Renal pelvis (tissue), 4 donors: ENCODE results near the gene IL31RA. TPM values are rescaled to one million over a fixed set of nuclear protein-coding genes. Genes with fewer than 3 reads are reported as not detected.

Source experiments
- DNase-seq: peaks from one replicate; pipeline ENCODE4 v3.0.0-alpha.2; 2013
- polyA plus RNA-seq, 3 donors: library from polyadenylated mRNA; unstranded; fragments of 120-200 nt; gene quantifications; one replicate each; pipeline ENCODE4 v1.2.1, GENCODE V29; 2013; ENCODE audit not compliant: insufficient read length in 3 of 3

The IL31RA gene
- polyA plus RNA-seq, 3 donors = 0.07 to 0.13 TPM; not detected in 1

GRCh38 chr5:55900776-55901175 is 49.6 kb downstream of the IL31RA start:
- no peak for DNase-seq

DNA sequence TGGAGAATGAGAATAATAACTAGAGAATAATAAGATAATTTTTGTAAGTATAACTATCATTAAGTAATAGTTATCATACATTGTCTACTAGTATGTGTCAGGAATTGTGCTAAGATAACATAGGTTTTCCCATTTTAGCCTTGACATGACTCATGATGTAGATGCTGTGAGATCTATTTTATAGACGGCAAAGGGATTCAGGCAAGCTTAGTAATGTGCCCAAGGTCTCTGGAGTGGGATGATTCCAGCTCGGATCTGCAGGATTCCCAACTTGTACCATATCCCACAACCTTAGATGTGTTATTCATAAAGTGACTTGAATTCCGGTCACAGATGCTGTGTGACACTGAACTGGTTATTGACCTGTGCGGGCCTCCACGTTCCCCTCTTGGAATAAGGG is 51.5 kb downstream of the IL31RA start:
- DNase-seq = no peak

GRCh38 chr5:55903121-55903701 is 52.1 kb downstream of the IL31RA start:
- DNase-seq = no peak

GRCh38 chr5:55904152-55904551 is 53.0 kb downstream of the IL31RA start:
- DNase-seq = no peak

- DNase-seq = no peak
These were observed 54.1 kb downstream of the IL31RA start for GRCh38 chr5:55905251-55905650.

GRCh38 chr5:55907927-55908326 is 56.8 kb downstream of the IL31RA start:
- DNase-seq = no peak

- DNase-seq = no peak
These were observed 57.6 kb downstream of the IL31RA start for GRCh38 chr5:55908804-55909203.

DNA sequence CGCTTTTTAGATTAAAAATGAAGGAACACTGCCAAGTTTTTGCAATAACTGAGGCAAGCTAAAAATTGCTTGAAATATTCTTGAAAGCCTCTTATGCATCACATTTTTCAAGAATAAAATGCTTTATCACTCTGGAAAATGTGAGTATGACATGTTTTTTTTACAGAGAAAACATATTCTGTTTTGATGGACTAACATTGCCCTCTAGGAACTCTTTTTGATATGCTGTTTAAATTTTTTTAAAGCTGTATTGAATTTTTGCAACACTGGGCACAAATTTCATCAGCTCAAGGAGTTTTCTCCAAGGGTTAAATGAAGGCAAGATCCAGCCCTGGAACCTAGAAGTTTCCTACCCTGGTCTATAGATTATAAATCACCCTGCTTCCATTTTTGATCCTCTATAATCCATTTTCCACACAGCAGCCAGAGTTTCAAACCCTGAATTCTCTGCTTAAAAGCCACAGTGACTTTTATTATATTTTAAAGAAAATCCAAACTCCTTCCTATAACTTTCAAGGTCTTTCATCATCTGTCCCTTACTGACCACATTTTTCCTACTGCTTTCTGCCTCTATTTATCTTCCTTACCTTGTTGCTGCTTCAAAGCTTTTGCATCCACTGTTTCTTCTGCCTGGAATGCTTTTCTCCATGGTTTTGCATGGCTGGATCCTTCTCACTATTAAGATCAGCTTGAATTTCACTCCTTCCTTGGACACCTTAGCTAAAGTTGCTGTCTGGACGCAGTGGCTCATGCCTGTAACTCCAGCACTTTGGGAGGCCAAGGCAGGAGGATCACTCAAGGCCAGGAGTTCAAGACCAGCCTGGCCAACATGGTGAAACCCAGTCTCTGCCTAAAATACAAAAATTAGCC is 60.9 kb downstream of the IL31RA start:
- no peak for DNase-seq

DNA sequence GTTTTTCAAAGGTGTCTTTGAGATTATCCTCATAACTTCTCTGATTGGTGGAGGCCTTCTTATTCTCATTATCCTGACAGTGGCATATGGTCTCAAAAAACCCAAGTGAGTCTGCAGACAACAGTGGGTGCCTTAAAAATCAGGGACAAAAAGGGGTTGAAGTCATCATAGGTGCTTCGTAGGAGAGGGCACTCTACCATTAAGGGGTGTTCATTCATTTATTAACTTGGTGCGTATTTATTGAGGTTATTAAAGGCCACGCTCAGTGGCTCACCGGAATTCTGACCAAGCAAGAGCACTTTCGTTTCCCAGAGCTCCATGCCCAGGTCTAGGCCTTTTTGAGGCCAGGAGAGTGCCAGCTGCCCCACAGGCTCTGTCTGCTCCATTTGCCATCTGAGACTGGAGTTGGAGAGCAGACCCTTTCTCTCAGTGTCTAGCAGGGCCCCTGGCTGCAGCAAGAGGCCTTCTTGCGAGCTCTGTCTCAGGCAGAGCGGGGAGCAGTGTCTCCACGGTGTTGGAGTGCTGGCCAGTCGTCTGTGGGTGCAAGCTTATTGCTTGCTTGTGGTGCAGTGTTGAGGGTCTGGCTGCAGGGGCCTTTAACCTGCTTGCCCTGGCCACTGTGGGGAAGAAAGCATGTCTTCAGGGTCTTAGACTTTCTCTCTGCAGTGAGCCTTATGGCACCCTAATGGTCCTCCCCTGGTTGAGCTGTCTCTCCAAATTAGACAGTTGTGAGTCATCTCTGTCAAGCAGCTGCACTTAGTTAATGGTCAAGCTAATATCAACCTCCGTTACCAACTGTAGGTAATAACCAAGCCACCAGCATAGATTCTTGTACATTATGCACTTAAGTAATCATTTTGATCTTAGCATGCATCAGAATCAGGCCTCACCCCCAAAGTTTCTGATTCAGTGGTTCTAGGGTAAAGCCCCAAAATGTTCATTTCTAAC is 62.6 kb downstream of the IL31RA start:
- DNase-seq = no peak

- DNase-seq = no peak
These were observed 63.8 kb downstream of the IL31RA start for GRCh38 chr5:55914971-55915370.

GRCh38 chr5:55915783-55916182 is 64.6 kb downstream of the IL31RA start:
- DNase-seq = no peak

GRCh38 chr5:55916986-55917385 is 65.8 kb downstream of the IL31RA start:
- no peak for DNase-seq

DNA sequence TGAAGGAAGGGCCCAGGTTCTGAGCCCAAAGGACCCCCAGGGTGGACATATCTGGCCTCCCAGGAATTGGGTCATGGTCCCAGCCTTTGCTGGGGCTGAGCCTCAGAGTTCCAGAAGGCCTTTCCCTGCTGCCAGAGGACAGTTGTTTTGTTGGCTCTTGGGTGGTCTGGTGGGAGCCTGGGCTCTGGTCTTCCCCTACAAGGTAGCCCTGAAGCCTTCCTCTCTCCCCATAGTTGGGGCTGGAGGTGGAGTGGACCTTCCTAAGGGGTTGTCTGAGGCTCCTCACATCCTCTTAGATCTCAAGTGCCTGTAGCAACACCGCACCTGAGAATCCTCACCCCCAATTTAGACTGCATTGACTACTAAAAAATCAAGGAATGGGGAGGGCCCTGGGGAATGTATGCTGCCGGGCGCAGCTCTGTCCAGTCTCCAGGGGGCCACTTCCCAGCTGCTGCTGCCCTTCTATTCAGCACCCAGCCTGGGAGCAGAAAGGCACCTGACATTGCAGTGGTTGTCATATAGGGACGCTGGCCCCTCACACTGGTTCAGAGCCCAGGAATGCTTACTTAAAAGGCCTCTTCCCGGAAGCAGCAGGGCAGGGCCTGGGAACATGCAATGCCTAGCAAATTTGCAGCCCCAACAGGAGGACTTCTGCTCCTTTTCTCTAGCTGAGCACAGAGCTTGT is 66.4 kb downstream of the IL31RA start:
- DNase-seq = no peak

- DNase-seq = no peak
These were observed 67.2 kb downstream of the IL31RA start for GRCh38 chr5:55918087-55919035.

GRCh38 chr5:55919625-55920024 is 68.5 kb downstream of the IL31RA start:
- no peak for DNase-seq

DNA sequence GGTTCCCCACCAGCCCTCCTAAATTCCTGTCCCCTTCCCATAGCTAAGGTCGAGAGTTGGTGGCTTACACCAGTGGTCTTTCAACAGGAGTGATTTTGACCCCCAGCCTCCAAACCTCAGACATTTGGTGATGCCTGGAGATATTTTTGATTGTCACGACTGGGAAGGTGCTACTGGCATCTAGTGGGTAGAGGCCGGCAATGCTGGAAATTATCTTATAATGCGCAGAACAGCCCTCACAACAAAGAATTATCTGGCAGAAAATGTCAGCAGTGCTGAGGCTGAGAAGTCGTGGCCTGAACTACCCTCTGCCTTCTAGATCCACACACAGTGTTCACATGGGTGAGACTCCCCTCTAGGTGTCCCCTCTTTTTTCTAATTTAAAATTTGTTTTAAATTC is 69.6 kb downstream of the IL31RA start:
- DNase-seq = no peak

- no peak for DNase-seq
These were observed 70.5 kb downstream of the IL31RA start for GRCh38 chr5:55921617-55922016.

DNA sequence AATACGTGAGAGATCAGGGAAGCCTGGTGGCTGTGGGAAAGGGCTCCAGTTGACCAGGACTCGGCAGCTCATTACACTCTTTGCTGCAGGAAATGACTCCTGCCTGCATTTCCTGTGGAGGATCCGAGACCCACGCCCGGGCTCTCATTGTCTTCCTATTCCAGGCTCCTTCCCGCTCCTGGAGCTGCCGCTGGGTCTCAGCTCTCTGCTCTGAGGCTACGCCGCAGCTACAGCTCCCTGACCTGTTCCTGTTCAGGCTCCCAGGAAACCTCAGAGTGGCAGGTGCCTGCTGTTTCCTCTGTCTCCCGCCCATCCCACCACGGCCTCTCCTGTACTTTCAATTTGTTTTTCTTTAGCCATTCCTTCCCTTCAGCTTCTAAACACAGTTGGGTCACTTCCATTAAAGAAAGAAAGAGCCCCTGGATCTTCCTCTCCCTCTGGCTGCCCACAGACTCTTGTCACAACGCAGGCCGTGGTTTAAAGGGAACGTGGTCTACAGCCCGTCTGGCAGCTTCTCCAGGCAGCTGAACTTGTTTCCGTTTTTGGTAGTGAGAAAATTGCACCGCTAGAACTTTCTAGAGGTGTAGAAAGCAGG is 72.1 kb downstream of the IL31RA start:
- no peak for DNase-seq

DNA sequence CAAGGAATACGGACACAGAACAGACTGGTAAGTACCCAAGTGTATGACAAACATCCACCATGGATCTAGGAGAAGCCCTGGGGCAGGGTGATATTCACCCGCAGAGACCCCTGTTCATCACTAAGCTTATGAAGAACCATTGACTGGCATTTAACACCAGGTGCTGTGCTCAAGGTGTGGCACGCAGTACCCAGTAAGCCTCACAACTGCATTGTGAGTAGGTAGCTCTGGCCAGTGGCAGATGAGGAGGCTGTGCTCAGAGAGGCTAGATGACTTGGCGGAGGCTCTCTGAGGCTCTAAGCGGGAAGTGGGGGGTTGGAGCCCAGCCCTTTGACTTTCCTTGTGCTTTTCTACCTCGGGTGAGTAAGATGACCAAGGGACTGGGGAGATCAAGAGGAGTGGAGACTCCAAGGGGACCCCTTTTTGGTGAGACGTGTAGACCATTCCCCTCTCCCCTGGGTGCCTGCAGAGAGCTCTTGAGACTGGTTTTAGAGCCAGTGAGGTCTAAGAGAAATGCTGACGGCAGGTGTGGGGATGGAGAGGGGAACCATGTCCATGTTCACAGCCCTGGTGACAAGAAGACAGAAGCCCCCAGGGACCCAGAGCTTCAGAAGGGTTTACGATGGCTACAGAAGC is 72.8 kb downstream of the IL31RA start:
- no peak for DNase-seq

DNA sequence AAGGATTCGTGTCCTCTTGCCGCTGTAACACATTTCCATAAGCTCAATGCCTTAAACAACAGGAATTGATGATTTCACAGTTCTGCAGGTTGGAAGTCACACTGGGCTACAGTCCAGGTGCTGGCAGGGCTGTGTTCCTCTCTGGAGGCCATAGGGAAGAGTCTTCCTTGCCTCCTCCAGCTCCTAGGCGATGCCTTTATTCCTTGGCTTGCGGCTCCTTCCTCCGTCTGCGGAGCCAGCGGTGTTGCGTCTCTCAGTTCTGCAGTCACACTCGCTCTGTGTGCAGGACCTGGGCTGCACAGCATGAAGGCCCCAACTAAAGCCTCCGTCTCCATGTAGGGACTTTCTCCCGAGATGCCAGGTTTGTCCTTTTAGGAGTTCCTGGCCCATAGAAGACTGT is 73.6 kb downstream of the IL31RA start:
- no peak for DNase-seq
